ENCODE results near the gene RBM15.

Gene RBM15, protein sequence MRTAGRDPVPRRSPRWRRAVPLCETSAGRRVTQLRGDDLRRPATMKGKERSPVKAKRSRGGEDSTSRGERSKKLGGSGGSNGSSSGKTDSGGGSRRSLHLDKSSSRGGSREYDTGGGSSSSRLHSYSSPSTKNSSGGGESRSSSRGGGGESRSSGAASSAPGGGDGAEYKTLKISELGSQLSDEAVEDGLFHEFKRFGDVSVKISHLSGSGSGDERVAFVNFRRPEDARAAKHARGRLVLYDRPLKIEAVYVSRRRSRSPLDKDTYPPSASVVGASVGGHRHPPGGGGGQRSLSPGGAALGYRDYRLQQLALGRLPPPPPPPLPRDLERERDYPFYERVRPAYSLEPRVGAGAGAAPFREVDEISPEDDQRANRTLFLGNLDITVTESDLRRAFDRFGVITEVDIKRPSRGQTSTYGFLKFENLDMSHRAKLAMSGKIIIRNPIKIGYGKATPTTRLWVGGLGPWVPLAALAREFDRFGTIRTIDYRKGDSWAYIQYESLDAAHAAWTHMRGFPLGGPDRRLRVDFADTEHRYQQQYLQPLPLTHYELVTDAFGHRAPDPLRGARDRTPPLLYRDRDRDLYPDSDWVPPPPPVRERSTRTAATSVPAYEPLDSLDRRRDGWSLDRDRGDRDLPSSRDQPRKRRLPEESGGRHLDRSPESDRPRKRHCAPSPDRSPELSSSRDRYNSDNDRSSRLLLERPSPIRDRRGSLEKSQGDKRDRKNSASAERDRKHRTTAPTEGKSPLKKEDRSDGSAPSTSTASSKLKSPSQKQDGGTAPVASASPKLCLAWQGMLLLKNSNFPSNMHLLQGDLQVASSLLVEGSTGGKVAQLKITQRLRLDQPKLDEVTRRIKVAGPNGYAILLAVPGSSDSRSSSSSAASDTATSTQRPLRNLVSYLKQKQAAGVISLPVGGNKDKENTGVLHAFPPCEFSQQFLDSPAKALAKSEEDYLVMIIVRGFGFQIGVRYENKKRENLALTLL

DNA sequence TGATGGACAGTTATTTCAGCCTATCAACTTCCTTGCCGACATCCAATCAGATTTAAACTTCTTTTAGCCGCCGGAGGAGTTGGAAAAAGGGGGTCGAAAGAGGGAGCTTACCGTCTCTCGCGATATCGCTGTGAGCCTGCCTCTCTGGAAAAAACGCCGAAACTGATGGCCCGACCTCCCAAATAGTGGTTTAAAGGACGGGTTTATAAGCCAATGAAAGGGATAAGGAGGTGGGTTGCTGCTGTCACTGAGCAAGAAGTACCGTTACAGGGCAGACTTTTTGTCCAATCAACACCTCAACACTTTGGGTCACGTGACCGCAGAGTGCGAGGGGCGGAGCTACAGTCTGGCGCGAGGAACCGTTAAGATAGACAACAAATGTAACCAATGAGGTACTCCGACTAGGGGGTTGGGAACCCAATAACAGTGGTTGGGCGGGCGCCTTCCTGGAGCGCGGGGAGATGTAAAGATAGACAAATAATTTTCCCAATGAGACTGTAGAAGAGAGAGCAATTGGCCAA, at the start of gene RBM15:
Gene RBM15 (plus strand): TSS at position 492 of the 521 bp plus-strand sequence. CDS start 29 bp downstream, at position 521.
- Histone ChIP-seq H3K9ac (ENCODE audit: low read length) (peak within 1 kb of the TSS; percentile 92), H3K79me2 (ENCODE audit: insufficient read depth, low read length) (peaks cover 43% of the 10 kb centered on the region), H3K27me3 (ENCODE audit: insufficient read depth, low read length) (no peaks in the 10 kb centered on the region), H2AFZ (ENCODE audit: low read length) (no peak within 1 kb of the TSS), H3K27ac (ENCODE audit: low read depth, low read length, poor library complexity, severe bottlenecking) (peak within 1 kb of the TSS; percentile 97), H4K20me1 (ENCODE audit: insufficient read depth, low read length) (no peaks in the 10 kb centered on the region; the same call in 1 of the 2 replicates), H3K36me3 (ENCODE audit: insufficient read depth, low read length) (peaks cover 38% of the 10 kb centered on the region), H3K4me2 (ENCODE audit: low read length) (peak within 1 kb of the TSS; percentile 74), H3K9me3 (ENCODE audit: low read length) (no peaks in the 10 kb centered on the region), H3K4me3 (ENCODE audit: low read depth, low read length, poor library complexity, severe bottlenecking) (peak within 1 kb of the TSS; percentile 82), H3K9me2 (ENCODE audit: low read depth, low read length) (no peaks in the 10 kb centered on the region), H3F3A (ENCODE audit: insufficient read depth, low read length) (no peaks in the 10 kb centered on the region), H3K4me1 (ENCODE audit: insufficient read depth, low read length, severe bottlenecking) (peaks cover 50% of the 10 kb centered on the region)
- no peak for TF ChIP-seq EZH2 (IDR thresholded peaks at IDR 0.05; ENCODE audit: borderline replicate concordance, low read length)
- TF ChIP-seq, protein P1, sequence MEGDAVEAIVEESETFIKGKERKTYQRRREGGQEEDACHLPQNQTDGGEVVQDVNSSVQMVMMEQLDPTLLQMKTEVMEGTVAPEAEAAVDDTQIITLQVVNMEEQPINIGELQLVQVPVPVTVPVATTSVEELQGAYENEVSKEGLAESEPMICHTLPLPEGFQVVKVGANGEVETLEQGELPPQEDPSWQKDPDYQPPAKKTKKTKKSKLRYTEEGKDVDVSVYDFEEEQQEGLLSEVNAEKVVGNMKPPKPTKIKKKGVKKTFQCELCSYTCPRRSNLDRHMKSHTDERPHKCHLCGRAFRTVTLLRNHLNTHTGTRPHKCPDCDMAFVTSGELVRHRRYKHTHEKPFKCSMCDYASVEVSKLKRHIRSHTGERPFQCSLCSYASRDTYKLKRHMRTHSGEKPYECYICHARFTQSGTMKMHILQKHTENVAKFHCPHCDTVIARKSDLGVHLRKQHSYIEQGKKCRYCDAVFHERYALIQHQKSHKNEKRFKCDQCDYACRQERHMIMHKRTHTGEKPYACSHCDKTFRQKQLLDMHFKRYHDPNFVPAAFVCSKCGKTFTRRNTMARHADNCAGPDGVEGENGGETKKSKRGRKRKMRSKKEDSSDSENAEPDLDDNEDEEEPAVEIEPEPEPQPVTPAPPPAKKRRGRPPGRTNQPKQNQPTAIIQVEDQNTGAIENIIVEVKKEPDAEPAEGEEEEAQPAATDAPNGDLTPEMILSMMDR (IDR thresholded peaks at IDR 0.05; ENCODE audit: low read length): no peak

DNA sequence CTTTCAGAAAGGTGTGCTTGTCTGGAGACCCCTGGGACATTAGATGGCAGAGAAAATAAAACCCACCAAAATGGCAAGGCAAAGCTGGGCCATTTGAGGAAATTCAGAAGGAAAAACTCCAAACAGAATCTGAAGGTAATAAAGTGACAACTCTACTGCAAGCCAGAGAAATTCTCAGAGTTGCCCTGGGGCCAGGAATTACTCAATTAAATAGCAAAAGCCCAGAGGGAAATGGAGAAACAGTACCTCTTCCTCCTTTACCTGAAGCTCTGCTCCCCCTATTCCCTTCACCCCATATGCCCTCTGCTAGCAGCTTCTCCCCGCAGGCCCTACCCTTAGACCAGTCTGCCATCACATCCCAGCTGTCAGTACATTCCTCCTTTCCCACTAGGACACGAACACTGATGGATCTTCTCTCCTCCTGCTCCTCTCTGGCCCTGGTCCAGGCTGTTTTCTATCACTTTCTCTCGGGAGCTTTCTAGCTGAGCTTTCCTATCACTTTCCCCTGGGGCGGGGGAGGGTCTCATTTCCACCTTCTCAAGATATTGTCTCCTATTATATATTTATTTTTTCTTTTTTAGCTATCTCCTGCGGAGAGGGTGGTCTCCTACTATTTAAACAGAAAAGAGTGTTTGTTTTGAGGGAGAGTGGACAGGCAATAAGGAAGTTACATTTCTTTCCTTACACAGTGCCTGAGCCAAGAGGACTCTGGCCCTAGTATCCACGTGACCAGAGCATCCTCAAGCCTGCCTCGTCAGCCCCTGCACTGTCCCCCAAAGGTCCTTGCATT, 47.7 kb upstream of the RBM15 start:
- Histone ChIP-seq H4K20me1 (ENCODE audit: insufficient read depth, low read length) (no peaks in the 10 kb centered on the region), H3K27me3 (ENCODE audit: insufficient read depth, low read length) (no peaks in the 10 kb centered on the region), H3K27ac (ENCODE audit: low read depth, low read length, poor library complexity, severe bottlenecking) (no peak overlapping the region), H2AFZ (ENCODE audit: low read length) (no peak overlapping the region), H3K4me1 (ENCODE audit: insufficient read depth, low read length, severe bottlenecking) (no peaks in the 10 kb centered on the region), H3F3A (ENCODE audit: insufficient read depth, low read length) (no peaks in the 10 kb centered on the region), H3K9me3 (ENCODE audit: low read length) (no peaks in the 10 kb centered on the region), H3K4me2 (ENCODE audit: low read length) (no peak overlapping the region), H3K36me3 (ENCODE audit: insufficient read depth, low read length) (no peaks in the 10 kb centered on the region), H3K4me3 (ENCODE audit: low read depth, low read length, poor library complexity, severe bottlenecking) (no peak overlapping the region), H3K79me2 (ENCODE audit: insufficient read depth, low read length) (no peaks in the 10 kb centered on the region), H3K9me2 (ENCODE audit: low read depth, low read length) (no peaks in the 10 kb centered on the region), H3K9ac (ENCODE audit: low read length) (no peak overlapping the region)
- TF ChIP-seq EZH2 (IDR thresholded peaks at IDR 0.05; ENCODE audit: borderline replicate concordance, low read length): no peak
- TF ChIP-seq, protein P1 (IDR thresholded peaks at IDR 0.05; ENCODE audit: low read length): no peak

Data from OCI-LY1 (cell line).